Measurements from ENCODE around the gene USP2. TPM values are rescaled to one million over a fixed set of nuclear protein-coding genes. Genes with fewer than 3 reads are reported as not detected.

Gene USP2
- polyA plus RNA-seq, 3 donors: 0.36 TPM; not detected in 2

DNA sequence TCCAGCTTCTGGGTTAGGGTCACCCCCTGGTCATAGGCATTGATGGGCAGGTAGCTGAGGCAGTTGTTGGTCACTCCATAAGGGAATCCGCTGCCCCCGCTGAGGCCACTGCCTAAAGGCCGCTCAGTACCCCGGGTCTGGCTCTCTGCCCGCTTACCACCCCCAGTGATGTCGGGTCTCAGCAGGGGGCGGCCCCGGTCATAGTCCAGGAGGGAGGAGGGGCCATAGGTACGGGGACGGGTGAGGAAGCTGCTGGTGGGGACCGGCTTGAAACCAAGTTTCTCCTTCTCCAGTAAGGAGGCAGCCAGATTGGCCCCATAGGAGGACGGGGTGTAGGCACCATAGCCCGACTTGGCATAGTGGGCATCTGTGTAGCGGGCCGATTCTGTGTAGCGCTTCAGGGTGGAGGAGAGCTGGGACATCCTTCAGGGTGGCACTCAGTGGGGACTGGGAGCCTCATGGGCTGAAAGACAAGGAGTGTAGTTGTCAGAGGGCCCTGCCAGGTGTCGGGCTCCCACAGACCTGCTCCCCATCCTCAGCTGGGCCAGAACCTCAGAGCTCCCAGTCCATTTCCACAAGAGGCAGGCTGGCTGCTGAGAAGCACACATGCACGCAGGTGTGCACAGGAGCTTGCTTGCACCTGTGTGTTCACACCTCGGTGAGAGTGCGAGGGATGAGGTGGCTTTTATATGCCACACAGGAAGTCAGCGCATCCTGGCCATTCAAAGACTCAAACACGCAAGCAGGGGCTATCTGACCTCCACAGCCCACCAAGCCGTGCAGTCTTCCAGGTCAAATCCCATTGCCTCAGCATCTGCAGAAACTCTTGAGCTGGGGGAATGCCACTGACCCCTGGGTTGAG lies 8.2 kb downstream of the USP2 start:
- Histone ChIP-seq H3K4me2 (replicated peaks; ENCODE audit: extremely low read depth, low read length, poor library complexity, severe bottlenecking) (no peak overlapping the region), H2AFZ (ENCODE audit: insufficient read depth, low read depth, low read length, poor library complexity, severe bottlenecking) (no peak overlapping the region), H3K9ac (ENCODE audit: insufficient read depth, low read length, poor library complexity, severe bottlenecking) (no peak overlapping the region), H3K4me1 (ENCODE audit: control insufficient read depth in 1 of 2, insufficient read depth in 2 of 2, low read length in 2 of 2) (no peaks in the 10 kb centered on the region), H3K4me3 (replicated peaks in 1 of 3; ENCODE audit: low read depth in 2 of 3, low read length in 3 of 3) (no peak overlapping the region), H3K27me3 (ENCODE audit: control insufficient read depth in 2 of 2, insufficient read depth in 2 of 2, low read length in 2 of 2) (no peaks in the 10 kb centered on the region), H3K9me3 (replicated peaks in 1 of 2; ENCODE audit: control insufficient read depth in 1 of 2, insufficient read depth in 1 of 2, low read length in 2 of 2) (no peaks in the 10 kb centered on the region), H3K27ac (ENCODE audit: low read depth in 1 of 2, low read length in 2 of 2) (no peak overlapping the region), H4K20me1 (ENCODE audit: insufficient read depth, low read length) (no peaks in the 10 kb centered on the region), H3K36me3 (replicated peaks in 1 of 2; ENCODE audit: control insufficient read depth in 1 of 2, insufficient read depth in 2 of 2, low read length in 2 of 2) (no peaks in the 10 kb centered on the region), H3K79me2 (ENCODE audit: insufficient read depth, low read length) (no peaks in the 10 kb centered on the region)
- Mint-ChIP-seq H3K36me3 (no peaks in the 10 kb centered on the region), H3K9me3 (no peaks in the 10 kb centered on the region), H3K4me3 (no peak overlapping the region), H3K27ac (peak overlapping the region in 1 of 7 donors; percentile 36), H3K27me3 (ENCODE audit: low read depth in 3 of 3) (peaks cover under 1 to 11% (median 10%) of the 10 kb centered on the region in 3 donors), H3K4me1 (no peaks in the 10 kb centered on the region)
- intact Hi-C loops (cut with micrococcal nuclease): no loop called here
- 95% methylated on average over 16 of the region's 23 CpGs for WGBS (ENCODE audit: insufficient coverage)
- TF ChIP-seq CTCF (IDR thresholded peaks at IDR 0.05): no peak
- DNase-seq: peak in 1 of 3 donors; percentile 4

GRCh38 chr11:119372260-119373058 lies 9.0 kb downstream of the USP2 start:
- Histone ChIP-seq H4K20me1 (ENCODE audit: insufficient read depth, low read length) (no peaks in the 10 kb centered on the region), H3K9me3 (replicated peaks in 1 of 2; ENCODE audit: control insufficient read depth in 1 of 2, insufficient read depth in 1 of 2, low read length in 2 of 2) (no peaks in the 10 kb centered on the region), H2AFZ (ENCODE audit: insufficient read depth, low read depth, low read length, poor library complexity, severe bottlenecking) (no peak overlapping the region), H3K27me3 (ENCODE audit: control insufficient read depth in 2 of 2, insufficient read depth in 2 of 2, low read length in 2 of 2) (no peaks in the 10 kb centered on the region), H3K36me3 (replicated peaks in 1 of 2; ENCODE audit: control insufficient read depth in 1 of 2, insufficient read depth in 2 of 2, low read length in 2 of 2) (no peaks in the 10 kb centered on the region), H3K27ac (ENCODE audit: low read depth in 1 of 2, low read length in 2 of 2) (no peak overlapping the region), H3K4me3 (replicated peaks in 1 of 3; ENCODE audit: low read depth in 2 of 3, low read length in 3 of 3) (no peak overlapping the region), H3K9ac (ENCODE audit: insufficient read depth, low read length, poor library complexity, severe bottlenecking) (no peak overlapping the region), H3K4me2 (replicated peaks; ENCODE audit: extremely low read depth, low read length, poor library complexity, severe bottlenecking) (no peak overlapping the region), H3K79me2 (ENCODE audit: insufficient read depth, low read length) (no peaks in the 10 kb centered on the region), H3K4me1 (ENCODE audit: control insufficient read depth in 1 of 2, insufficient read depth in 2 of 2, low read length in 2 of 2) (no peaks in the 10 kb centered on the region)
- no peaks in the 10 kb centered on the region for H3K4me1 Mint-ChIP-seq
- H3K9me3 Mint-ChIP-seq: no peaks in the 10 kb centered on the region
- DNase-seq: peak in 1 of 3 donors; percentile 3
- peaks cover 3 to 14% (median 10%) of the 10 kb centered on the region in 3 donors for H3K27me3 Mint-ChIP-seq (ENCODE audit: low read depth in 3 of 3)
- H3K36me3 Mint-ChIP-seq: no peaks in the 10 kb centered on the region
- H3K27ac Mint-ChIP-seq: no peak overlapping the region
- H3K4me3 Mint-ChIP-seq: no peak overlapping the region
- 95% methylated on average over 26 of the region's 26 CpGs for WGBS (ENCODE audit: insufficient coverage)
- TF ChIP-seq CTCF (IDR thresholded peaks at IDR 0.05): no peak
- intact Hi-C loops (cut with micrococcal nuclease): no loop called here

Measured in CD14-positive monocyte (primary cell).